ENCODE measurements around the gene ACACB.
"Not testable (repeated sequence)": the region's sequence is repeated elsewhere in the genome, so short reads cannot be mapped to it uniquely, and the experiment has no call there.

ACACB gene

DNA sequence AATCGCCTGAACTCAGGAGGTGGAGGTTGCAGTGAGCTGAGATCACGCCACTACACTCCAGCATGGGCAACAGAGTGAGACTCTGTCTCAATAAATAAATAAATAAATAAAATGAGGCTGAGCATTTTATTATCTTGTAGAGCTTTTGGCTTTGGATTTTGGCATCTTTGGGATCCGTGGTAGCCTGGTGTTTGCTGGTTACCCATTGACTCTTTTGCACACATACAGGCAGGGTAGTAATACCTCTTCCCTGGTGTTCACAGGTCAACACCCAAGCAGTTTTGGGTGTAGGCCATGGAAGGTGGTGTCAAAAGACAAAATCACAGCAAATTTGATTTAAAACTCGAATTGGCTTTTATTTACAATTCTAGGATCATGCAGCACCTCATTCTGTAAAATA lies 27.8 kb downstream of the ACACB start:
- Histone ChIP-seq H3K36me3 (no peaks in the 10 kb centered on the region), H3K4me3 (ENCODE audit: low read depth in 1 of 2, low read length in 1 of 2) (no peak overlapping the region), H3K4me1 (ENCODE audit: control insufficient read depth in 1 of 2, insufficient read depth in 1 of 2, low read depth in 1 of 2, low read length in 1 of 2) (no peaks in the 10 kb centered on the region), H3K9me3 (no peaks in the 10 kb centered on the region), H3K27ac (no peak overlapping the region), H3K27me3 (no peaks in the 10 kb centered on the region)
- TF ChIP-seq, protein P1, sequence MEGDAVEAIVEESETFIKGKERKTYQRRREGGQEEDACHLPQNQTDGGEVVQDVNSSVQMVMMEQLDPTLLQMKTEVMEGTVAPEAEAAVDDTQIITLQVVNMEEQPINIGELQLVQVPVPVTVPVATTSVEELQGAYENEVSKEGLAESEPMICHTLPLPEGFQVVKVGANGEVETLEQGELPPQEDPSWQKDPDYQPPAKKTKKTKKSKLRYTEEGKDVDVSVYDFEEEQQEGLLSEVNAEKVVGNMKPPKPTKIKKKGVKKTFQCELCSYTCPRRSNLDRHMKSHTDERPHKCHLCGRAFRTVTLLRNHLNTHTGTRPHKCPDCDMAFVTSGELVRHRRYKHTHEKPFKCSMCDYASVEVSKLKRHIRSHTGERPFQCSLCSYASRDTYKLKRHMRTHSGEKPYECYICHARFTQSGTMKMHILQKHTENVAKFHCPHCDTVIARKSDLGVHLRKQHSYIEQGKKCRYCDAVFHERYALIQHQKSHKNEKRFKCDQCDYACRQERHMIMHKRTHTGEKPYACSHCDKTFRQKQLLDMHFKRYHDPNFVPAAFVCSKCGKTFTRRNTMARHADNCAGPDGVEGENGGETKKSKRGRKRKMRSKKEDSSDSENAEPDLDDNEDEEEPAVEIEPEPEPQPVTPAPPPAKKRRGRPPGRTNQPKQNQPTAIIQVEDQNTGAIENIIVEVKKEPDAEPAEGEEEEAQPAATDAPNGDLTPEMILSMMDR (IDR thresholded peaks at IDR 0.05), result no peak

DNA sequence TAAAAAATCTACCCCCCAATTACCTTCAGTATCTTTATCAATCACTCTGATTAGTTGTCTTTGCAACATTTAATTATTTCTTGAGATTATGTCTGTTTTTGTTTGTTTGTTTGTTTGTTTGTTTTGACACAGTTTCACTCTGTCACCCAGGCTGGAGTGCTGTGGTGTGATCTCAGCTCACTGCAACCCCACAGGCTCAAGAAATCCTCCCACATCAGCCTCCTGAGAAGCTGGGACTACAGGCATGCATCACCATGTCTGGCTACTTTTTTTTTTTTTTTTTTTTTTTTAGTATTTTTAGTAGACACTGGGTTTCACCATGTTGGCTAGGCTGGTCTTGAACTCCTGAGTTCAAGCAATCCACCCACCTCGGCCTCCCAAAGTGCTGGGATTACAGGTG lies 30.7 kb downstream of the ACACB start:
- H3K9me3 ChIP-seq; H3K4me1 ChIP-seq (ENCODE audit: control insufficient read depth in 1 of 2, insufficient read depth in 1 of 2, low read depth in 1 of 2, low read length in 1 of 2); H3K36me3 ChIP-seq; H3K4me3 ChIP-seq (ENCODE audit: low read depth in 1 of 2, low read length in 1 of 2); H3K27ac ChIP-seq; H3K27me3 ChIP-seq: not testable (repeated sequence)

DNA sequence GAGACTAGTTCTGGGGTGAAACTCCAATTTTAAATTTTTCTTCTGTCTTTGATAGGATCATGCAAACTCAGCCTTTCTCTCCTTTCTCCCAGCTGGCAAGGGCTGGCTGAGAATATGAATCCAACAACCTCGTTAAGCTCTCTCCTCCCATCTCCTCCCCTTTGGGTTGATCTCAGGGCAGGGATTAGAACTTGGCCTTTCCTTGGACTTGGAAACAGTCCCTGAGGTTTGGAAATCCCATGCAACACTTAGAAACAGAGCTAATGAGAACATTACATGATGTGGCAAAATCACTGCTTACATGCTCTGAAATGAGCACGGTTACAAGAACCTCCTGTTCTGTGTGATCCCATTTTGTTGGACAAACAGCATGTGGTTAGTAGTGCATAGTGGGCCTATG lies 31.6 kb downstream of the ACACB start:
- H3K9me3 ChIP-seq, result no peaks in the 10 kb centered on the region
- no peaks in the 10 kb centered on the region for H3K27me3 ChIP-seq
- H3K4me3 ChIP-seq (ENCODE audit: low read depth in 1 of 2, low read length in 1 of 2), result no peak overlapping the region
- no peaks in the 10 kb centered on the region for H3K36me3 ChIP-seq
- no peak overlapping the region for H3K27ac ChIP-seq
- H3K4me1 ChIP-seq (ENCODE audit: control insufficient read depth in 1 of 2, insufficient read depth in 1 of 2, low read depth in 1 of 2, low read length in 1 of 2), result no peaks in the 10 kb centered on the region
- TF ChIP-seq, protein P1 (IDR thresholded peaks at IDR 0.05), result no peak

DNA sequence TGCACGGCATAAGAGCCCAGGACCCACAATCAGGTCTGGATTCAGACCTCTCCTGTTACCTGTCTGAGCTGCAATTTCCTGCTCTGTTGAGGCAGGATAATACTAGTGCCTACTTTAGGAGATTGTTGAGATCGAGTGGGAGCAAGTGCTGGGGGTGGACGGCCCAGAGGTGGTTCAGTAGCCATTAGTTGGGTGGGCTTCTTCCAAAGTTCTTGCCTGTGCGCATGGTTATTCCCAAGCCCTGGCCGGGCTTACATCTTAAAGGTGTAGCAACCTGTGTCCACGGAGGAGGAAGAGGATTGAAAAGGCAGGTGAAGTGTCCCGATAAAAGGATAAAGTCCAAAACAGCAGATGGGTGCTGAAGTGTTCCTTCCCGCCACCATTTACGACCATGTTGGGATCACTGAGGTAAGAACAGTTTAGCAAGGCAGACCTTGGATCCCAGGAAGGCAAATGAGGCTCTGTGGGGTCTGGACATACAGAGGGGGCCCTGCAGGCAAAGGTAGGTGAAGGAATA lies 33.8 kb downstream of the ACACB start:
- H3K27ac ChIP-seq, result no peak overlapping the region
- H3K36me3 ChIP-seq, result no peaks in the 10 kb centered on the region
- H3K4me1 ChIP-seq (ENCODE audit: control insufficient read depth in 1 of 2, insufficient read depth in 1 of 2, low read depth in 1 of 2, low read length in 1 of 2), result peaks cover 12 to 13% of the 10 kb centered on the region in 2 experiments
- H3K27me3 ChIP-seq, result no peaks in the 10 kb centered on the region
- H3K4me3 ChIP-seq (ENCODE audit: low read depth in 1 of 2, low read length in 1 of 2), result no peak overlapping the region
- TF ChIP-seq, protein P1 (IDR thresholded peaks at IDR 0.05), result no peak
- H3K9me3 ChIP-seq, result no peaks in the 10 kb centered on the region

DNA sequence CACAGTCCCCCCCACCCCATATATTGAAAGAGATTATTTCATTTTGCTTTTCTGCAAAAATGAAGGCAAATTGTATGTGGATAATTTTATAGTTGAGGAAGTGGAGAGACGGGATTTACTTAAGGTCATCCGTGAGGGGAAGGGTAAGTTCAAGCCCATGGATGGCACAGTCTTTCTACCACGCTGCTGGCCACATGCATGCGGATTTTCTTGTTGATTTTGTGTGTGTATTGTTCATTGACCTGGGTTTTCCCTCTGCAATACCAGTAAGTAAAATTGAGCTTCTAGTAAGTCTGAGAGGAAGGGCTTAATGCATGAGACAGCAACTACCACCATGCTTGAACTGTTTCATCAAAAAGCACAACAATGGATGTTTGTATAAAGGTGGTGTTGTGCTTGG lies 35.1 kb downstream of the ACACB start:
- H3K9me3 ChIP-seq, result no peaks in the 10 kb centered on the region
- H3K4me1 ChIP-seq (ENCODE audit: control insufficient read depth in 1 of 2, insufficient read depth in 1 of 2, low read depth in 1 of 2, low read length in 1 of 2), result peaks cover 18 to 20% of the 10 kb centered on the region in 2 experiments
- no peak overlapping the region for H3K4me3 ChIP-seq (ENCODE audit: low read depth in 1 of 2, low read length in 1 of 2)
- H3K36me3 ChIP-seq, result no peaks in the 10 kb centered on the region
- H3K27me3 ChIP-seq, result no peaks in the 10 kb centered on the region
- no peak overlapping the region for H3K27ac ChIP-seq
- TF ChIP-seq, protein P1 (IDR thresholded peaks at IDR 0.05), result no peak

DNA sequence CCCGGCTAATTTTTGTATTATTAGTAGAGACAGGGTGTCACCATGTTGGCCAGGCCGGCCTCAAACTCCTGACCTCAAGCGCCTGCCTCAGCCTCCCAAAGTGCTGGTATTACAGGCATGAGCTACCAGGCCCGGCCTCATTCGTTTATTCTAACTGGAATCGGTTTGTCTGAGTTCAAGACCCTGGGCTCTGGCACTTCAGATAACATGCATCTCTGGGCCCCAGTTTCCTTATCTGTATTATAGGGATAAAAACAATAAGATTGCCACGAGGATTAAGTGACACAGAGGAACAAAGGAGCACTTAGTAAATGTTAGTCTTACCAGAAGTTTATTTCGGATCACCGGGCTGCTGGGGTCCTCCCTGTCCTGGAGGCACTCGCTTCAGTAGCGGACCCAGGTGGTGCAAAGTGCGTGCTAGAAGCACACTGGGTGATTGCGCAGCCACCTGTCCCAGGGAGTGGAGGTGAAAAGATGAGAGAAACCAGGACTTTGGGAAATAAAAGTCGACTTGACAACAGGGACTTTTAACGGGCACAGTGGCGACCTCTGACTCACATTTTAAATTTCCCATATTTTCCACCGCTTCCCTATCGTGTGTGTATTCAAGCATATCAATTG lies 37.5 kb downstream of the ACACB start:
- Histone ChIP-seq H3K9me3 (no peaks in the 10 kb centered on the region), H3K4me3 (ENCODE audit: low read depth in 1 of 2, low read length in 1 of 2) (peak overlapping the region; percentile 62 to 79), H3K27me3 (no peaks in the 10 kb centered on the region), H3K4me1 (ENCODE audit: control insufficient read depth in 1 of 2, insufficient read depth in 1 of 2, low read depth in 1 of 2, low read length in 1 of 2) (peaks cover 31 to 33% of the 10 kb centered on the region in 2 experiments), H3K27ac (peak overlapping the region; percentile 76), H3K36me3 (no peaks in the 10 kb centered on the region)
- TF ChIP-seq, protein P1 (IDR thresholded peaks at IDR 0.05), result no peak

Measured in neutrophil (primary cell).